Rectal smooth muscle tissue (tissue), 1 donor: Measurements from ENCODE around the gene MYLK.

ENCODE experiments used
- H3K27ac ChIP-seq: one replicate; pipeline ENCODE4 v1.7.0; 2013; ENCODE audit warnings: low read depth, low read length, inconsistent platforms
- H3K27me3 ChIP-seq: one replicate; pipeline ENCODE4 v1.7.0; 2013; ENCODE audit warnings: low read length; ENCODE audit not compliant: control insufficient read depth, insufficient read depth
- H3K36me3 ChIP-seq: one replicate; pipeline ENCODE4 v1.7.0; 2013; ENCODE audit warnings: low read length; ENCODE audit not compliant: control insufficient read depth, insufficient read depth
- H3K4me1 ChIP-seq: one replicate; pipeline ENCODE4 v1.7.0; 2013; ENCODE audit warnings: low read length; ENCODE audit not compliant: control insufficient read depth, insufficient read depth
- H3K4me3 ChIP-seq: one replicate; pipeline ENCODE4 v1.7.0; 2013; ENCODE audit warnings: low read length
- H3K9ac ChIP-seq: one replicate; pipeline ENCODE4 v1.7.0; 2013; ENCODE audit warnings: low read length

The MYLK gene, protein sequence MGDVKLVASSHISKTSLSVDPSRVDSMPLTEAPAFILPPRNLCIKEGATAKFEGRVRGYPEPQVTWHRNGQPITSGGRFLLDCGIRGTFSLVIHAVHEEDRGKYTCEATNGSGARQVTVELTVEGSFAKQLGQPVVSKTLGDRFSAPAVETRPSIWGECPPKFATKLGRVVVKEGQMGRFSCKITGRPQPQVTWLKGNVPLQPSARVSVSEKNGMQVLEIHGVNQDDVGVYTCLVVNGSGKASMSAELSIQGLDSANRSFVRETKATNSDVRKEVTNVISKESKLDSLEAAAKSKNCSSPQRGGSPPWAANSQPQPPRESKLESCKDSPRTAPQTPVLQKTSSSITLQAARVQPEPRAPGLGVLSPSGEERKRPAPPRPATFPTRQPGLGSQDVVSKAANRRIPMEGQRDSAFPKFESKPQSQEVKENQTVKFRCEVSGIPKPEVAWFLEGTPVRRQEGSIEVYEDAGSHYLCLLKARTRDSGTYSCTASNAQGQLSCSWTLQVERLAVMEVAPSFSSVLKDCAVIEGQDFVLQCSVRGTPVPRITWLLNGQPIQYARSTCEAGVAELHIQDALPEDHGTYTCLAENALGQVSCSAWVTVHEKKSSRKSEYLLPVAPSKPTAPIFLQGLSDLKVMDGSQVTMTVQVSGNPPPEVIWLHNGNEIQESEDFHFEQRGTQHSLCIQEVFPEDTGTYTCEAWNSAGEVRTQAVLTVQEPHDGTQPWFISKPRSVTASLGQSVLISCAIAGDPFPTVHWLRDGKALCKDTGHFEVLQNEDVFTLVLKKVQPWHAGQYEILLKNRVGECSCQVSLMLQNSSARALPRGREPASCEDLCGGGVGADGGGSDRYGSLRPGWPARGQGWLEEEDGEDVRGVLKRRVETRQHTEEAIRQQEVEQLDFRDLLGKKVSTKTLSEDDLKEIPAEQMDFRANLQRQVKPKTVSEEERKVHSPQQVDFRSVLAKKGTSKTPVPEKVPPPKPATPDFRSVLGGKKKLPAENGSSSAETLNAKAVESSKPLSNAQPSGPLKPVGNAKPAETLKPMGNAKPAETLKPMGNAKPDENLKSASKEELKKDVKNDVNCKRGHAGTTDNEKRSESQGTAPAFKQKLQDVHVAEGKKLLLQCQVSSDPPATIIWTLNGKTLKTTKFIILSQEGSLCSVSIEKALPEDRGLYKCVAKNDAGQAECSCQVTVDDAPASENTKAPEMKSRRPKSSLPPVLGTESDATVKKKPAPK (N-terminal part only)

DNA sequence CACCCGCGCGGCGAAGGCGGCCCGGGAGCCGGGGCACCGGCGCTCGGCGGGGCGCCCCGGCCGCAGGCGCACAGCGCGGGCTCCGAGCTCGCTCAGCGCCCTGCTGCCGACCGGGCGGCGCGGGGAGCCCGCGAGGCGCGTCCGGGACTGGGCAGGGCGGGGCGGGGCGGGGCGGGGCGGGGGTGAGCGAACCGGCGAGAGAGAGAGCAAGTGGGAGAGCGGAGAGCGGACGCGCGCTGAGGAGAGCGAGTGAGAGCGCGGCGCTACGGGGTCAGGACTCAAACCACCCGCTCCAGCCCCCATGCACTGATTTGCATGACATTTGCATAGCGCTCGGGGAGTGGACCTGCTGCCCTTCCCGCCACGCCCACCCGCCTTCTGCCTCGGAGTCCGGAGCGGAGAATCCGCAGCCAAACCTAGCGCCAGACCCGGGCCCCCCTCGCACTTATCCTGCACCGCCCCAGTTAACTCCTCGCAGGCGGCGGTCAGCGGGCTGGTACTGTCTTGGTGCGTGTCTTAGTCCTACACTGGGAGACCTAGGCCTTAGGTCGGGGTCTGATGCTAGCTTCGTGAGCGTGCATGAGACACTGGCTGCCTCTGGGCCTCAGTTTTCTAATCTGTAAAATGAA, at the start of gene MYLK:
TSS of gene MYLK (minus strand) at position 130 of the 629 bp plus-strand sequence. CDS start 90,491 bp downstream, outside the sequence.
- Histone ChIP-seq H3K36me3 (no peaks in the 10 kb centered on the region), H3K27ac (peak within 1 kb of the TSS; percentile 48), H3K4me1 (peaks cover 4% of the 10 kb centered on the region), H3K27me3 (peaks cover 3% of the 10 kb centered on the region), H3K9ac (peak within 1 kb of the TSS; percentile 21), H3K4me3 (peak within 1 kb of the TSS; percentile 64)

DNA sequence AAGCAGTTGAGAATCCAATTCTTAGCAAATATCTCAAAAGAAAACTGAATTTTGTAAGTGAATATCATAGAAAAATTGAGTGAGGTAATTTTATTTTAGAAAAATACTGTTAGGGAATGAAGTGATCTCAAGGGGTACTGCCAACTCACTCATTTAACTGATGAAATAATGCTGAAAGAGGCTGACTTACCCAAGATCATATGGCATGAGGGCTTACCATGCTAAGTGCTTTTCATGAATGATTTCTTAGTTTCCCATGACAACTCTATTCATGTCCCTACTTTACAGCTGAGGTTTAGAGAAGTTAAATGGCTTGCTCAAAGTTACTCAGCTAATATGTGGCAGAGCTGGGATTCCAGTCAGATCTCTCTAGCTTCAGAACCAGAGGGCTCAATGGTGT, 46.3 kb upstream of the MYLK start:
- Histone ChIP-seq H3K36me3 (peaks cover 7% of the 10 kb centered on the region), H3K27me3 (no peaks in the 10 kb centered on the region), H3K4me3 (no peak overlapping the region), H3K27ac (no peak overlapping the region), H3K4me1 (no peaks in the 10 kb centered on the region), H3K9ac (no peak overlapping the region)

DNA sequence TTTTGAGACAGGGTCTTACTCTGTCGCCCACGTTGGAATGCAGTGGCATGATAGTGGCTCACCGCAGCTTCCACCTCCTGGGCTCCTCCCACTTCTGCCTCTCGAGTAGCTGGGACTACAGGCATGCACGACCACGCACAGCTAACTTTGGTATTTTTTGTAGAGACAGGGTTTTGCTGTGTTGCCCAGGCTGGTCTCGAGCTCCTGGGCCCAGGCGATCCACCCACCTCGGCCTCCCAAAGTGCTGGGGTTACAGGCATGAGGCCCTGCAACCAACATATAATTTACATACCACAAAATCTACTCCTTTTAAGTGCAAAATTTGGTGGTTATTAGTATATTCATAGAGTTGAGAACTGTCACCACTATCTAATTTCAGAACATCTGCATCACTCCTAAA, 45.2 kb upstream of the MYLK start:
- no peaks in the 10 kb centered on the region for H3K27me3 ChIP-seq
- no peak overlapping the region for H3K9ac ChIP-seq
- peaks cover 7% of the 10 kb centered on the region for H3K36me3 ChIP-seq
- no peak overlapping the region for H3K27ac ChIP-seq
- no peak overlapping the region for H3K4me3 ChIP-seq
- H3K4me1 ChIP-seq = no peaks in the 10 kb centered on the region

DNA sequence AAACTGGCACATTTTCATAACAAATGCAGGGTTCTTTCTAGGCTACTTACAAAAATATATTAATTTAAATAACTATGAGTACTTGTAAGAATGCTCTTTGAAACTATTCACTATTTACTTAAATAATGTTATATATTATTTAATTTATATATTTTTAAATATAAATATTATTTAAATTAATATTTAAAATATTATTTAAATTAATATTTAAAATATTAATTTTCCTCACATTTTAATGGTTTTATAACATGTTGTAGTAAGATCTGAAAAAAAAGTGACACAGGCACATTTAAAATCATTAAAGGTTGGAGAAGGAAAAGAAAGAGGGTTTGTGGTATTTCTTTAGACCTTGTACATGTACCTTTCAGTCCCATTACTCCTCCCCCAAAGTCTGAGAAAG, 42.3 kb upstream of the MYLK start:
- peaks cover 2% of the 10 kb centered on the region for H3K36me3 ChIP-seq
- no peak overlapping the region for H3K4me3 ChIP-seq
- no peak overlapping the region for H3K27ac ChIP-seq
- no peaks in the 10 kb centered on the region for H3K27me3 ChIP-seq
- no peaks in the 10 kb centered on the region for H3K4me1 ChIP-seq
- no peak overlapping the region for H3K9ac ChIP-seq

DNA sequence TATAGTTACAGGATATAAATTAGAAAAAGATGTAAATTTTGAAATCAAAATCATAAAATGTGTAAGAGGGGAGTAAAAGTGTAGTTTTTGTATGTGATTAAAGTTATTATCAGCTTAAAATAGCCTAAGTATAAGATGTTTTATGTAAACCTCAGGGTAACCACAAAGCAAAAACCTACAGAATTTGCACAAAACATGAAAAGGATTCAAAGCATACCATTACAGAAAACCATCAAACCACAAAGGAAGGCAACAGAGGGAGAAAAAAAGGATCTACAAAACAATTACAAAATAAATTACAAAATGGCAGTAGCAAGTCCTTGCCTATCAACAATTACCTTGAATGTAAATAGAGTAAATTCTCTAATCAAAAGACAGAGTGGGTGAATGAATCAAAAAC, 36.7 kb upstream of the MYLK start:
- H3K4me1 ChIP-seq = no peaks in the 10 kb centered on the region
- H3K4me3 ChIP-seq = no peak overlapping the region
- peaks cover 3% of the 10 kb centered on the region for H3K36me3 ChIP-seq
- H3K27ac ChIP-seq = no peak overlapping the region
- H3K27me3 ChIP-seq = no peaks in the 10 kb centered on the region
- no peak overlapping the region for H3K9ac ChIP-seq

DNA sequence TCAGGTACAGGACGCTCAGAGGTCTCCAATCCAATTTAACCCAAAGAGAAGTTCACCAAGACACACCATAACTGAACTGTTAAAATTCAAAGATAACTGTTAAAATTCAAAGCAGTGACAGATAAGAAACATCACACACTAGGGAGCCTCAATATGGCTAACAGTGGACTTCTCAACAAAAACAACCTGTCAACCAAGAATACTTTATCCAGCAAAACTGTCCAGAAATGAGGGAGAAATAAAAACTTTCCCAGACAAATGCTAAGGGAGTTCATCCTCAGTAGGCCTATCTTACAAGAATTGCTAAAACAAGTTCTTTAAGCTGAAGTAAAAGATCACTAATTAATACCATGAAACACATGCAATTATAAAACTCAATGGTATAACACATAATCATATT, 36.3 kb upstream of the MYLK start:
- no peak overlapping the region for H3K27ac ChIP-seq

DNA sequence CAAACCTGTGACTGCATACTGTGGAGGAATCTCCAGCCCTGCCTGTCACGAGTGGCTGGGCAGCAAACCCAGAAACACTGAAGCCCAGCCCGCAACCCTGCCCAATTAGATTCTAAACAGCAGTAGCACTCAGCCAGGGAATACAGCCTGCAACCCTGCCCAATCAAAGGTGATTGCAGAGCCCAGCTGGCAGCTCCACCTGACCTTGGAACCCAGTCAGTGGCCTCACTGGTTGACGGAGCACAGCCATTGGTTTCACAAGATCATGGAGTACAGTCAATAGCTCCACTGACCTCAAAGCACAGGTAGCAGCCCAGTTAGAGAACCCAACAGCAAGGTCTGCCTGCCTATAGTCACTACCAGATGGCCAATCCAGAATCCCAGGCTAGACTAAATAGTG, 35.2 kb upstream of the MYLK start:
- no peaks in the 10 kb centered on the region for H3K4me1 ChIP-seq

More for the DNA sequence above, 36.3 kb upstream of the MYLK start:
- Histone ChIP-seq H3K4me1 (no peaks in the 10 kb centered on the region), H3K27me3 (no peaks in the 10 kb centered on the region), H3K36me3 (peaks cover 3% of the 10 kb centered on the region), H3K4me3 (no peak overlapping the region), H3K9ac (no peak overlapping the region)

DNA sequence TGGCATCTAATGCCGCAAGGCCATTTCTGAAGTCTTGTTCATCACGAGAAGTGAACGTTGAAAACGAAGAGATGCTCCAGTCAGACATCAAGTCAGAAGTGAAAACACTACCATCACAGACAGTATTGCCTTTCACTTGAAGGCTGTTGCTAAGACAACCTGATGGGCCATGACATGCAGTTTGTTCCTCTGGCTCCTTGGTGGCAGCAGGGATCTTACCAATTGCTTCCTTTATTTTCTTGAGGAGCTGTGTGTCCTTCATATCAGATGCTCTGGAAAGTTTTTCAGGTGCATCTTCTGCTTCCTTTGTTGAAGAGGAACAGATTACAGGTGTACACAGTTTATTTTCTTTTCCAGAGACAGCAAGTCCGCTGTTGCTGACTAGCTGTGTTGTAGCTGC, 30.7 kb upstream of the MYLK start:
- H3K4me1 ChIP-seq = no peaks in the 10 kb centered on the region
- no peak overlapping the region for H3K9ac ChIP-seq
- no peaks in the 10 kb centered on the region for H3K27me3 ChIP-seq
- H3K4me3 ChIP-seq = no peak overlapping the region
- no peak overlapping the region for H3K27ac ChIP-seq
- H3K36me3 ChIP-seq = peaks cover 6% of the 10 kb centered on the region

More for the DNA sequence above, 35.2 kb upstream of the MYLK start:
- no peak overlapping the region for H3K27ac ChIP-seq
- no peak overlapping the region for H3K4me3 ChIP-seq
- H3K9ac ChIP-seq = no peak overlapping the region
- H3K36me3 ChIP-seq = peaks cover 6% of the 10 kb centered on the region
- H3K27me3 ChIP-seq = no peaks in the 10 kb centered on the region

DNA sequence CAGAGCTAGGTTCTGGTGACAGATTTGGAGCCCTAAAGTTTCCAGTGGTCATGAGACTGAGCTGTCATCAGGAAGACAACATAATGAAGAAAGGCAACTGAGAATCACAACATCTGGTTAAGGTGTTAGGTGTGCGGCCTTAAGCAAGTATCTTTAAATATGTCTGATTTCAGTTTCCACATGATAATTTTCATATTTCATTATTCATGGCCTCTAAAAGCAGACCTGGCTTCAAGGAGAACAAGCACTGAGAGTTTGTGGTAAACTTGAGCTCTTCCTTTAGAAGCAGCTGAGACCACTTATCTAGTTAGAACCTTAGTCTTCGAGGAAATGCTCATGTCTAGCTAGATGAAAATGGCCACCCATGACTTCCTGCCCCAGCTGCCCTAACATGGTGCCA, 25.7 kb upstream of the MYLK start:
- H3K27ac ChIP-seq = no peak overlapping the region

DNA sequence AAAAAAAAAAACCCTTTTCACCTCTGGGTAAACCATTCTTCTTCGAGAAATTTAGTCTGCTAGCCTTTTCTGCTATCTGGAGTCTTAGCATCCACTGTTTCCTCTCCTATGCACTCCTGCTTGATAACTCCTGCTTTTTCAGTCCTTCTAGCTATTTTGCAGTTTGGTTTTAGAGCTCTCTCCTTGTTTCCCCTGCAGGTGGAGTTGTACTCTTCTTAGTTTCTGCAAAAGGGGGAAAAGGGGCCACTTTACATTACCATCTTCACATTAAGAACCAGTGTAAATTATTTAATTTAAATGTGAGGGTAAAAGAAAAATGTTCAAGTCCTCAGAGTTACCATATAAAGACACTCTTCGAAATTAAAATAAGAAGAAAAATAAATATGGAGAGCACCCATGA, 23.6 kb upstream of the MYLK start:
- Histone ChIP-seq H3K36me3 (no peaks in the 10 kb centered on the region), H3K4me3 (no peak overlapping the region), H3K27me3 (no peaks in the 10 kb centered on the region), H3K9ac (no peak overlapping the region), H3K27ac (no peak overlapping the region), H3K4me1 (no peaks in the 10 kb centered on the region)

More for the DNA sequence above, 25.7 kb upstream of the MYLK start:
- Histone ChIP-seq H3K4me3 (no peak overlapping the region), H3K27me3 (no peaks in the 10 kb centered on the region), H3K36me3 (peaks cover 2% of the 10 kb centered on the region), H3K9ac (no peak overlapping the region), H3K4me1 (no peaks in the 10 kb centered on the region)

DNA sequence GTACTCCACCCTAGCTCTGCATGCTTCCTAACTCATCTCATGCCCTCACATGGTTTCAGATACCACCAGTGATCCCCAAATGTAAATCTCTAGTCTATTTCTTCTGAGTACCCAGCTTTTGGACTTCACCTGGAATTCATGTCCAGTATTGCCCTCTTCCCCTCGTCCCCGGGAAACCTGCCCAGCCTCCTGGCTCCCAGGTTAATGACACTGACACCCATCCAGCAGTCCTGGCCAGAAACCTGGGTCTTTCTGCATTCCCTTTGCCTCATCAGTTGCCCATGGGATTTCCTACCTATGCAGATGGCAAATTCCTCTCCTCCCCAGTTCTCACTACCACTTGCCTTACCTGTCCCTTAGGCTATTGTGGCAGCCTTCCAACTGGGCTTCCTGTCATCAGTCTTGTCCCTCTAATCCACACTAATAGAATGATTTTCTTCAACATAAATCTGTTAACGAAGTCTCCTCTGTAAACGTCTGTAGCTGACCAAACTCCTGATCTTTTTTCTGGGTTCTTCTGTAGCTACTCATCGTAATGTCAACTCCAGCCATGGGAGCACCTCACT, 15.3 kb upstream of the MYLK start:
- Histone ChIP-seq H3K27me3 (no peaks in the 10 kb centered on the region), H3K4me1 (no peaks in the 10 kb centered on the region), H3K9ac (no peak overlapping the region), H3K36me3 (no peaks in the 10 kb centered on the region), H3K4me3 (no peak overlapping the region), H3K27ac (no peak overlapping the region)
